ENCODE results near the gene C1orf56.
"Not testable (repeated sequence)": the region's sequence is repeated elsewhere in the genome, so short reads cannot be mapped to it uniquely, and the experiment has no call there.

Gene C1orf56

GRCh38 chr1:151060657-151061421 lies 13.3 kb downstream of the C1orf56 start:
- peak in 11 of 56 donors; percentile 2 to 36 (median 6) for DNase-seq

GRCh38 chr1:151061704-151062103 lies 14.2 kb downstream of the C1orf56 start:
- DNase-seq = no peak

DNA sequence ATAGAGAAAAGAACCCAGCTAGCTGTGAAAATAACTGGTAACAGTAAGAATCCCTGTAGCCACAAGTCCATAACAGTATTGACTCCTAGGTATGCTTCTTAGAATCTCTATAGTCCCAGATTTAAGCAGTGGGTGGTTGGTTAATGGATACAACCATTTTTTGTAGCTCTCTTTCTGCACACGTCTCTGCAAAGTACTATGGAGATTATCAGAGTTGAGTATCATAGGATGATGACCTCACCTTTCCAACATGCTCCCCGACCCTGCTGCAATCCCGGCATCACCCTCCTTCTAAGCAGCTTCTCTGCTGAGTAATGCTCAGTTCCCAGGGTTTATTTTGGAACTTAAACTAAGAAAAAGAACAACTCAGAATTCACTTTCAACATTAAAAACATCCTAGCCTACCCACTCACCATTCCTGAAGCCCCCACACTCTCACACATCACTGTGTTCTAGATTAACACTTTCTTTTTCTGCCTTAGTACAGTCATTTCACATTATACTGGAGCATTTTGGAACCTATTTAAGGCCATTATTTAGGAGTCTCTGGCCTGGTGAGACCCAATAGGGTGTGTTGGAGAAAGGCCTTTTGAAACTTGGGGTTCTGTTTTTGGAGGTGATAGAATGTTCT lies 15.3 kb downstream of the C1orf56 start:
- DNase-seq = peak in 9 of 56 donors; percentile 5 to 37 (median 13)

DNA sequence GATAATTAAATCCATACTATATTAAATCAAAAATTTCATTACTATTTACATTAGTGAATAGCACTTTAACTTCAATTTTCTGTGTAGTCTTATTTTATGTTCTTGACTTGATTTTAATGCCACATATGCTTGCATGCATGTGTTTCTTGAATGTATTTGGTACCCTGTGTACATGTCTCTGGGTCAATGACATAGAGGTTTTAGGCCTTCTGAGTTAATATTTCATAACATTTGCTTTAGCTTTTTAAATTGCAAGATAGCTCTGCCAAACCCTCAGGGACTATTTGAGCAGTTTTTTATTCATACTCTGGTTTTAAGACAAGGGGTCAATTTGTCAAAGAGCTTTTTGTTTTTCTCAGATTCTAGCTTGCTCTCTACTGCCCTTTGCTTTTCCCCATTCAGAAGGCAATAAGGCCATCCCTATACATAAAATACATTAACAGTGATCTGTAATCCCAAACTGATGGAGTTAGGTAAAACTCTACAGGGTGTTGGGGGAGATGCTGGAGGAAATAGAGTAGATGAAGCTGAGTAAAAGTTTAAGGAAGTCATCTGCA lies 17.6 kb downstream of the C1orf56 start:
- DNase-seq = no peak

- no peak for DNase-seq
Observed at GRCh38 chr1:151067185-151067584, 19.6 kb downstream of the C1orf56 start.

GRCh38 chr1:151069103-151069486 lies 21.5 kb downstream of the C1orf56 start:
- DNase-seq = no peak

- peak in 55 of 56 donors; percentile 49 to 96 (median 87) for DNase-seq
Observed at GRCh38 chr1:151070474-151071276, 23.1 kb downstream of the C1orf56 start, which contains the start of gene GABPB2. GABPB2 (plus strand) TSS chr1:151070761; CDS start chr1:151088190, 17,429 bp downstream.

GRCh38 chr1:151072224-151072623 lies 24.7 kb downstream of the C1orf56 start:
- no peak for DNase-seq

GRCh38 chr1:151085953-151086559 lies 38.5 kb downstream of the C1orf56 start:
- no peak for DNase-seq

DNA sequence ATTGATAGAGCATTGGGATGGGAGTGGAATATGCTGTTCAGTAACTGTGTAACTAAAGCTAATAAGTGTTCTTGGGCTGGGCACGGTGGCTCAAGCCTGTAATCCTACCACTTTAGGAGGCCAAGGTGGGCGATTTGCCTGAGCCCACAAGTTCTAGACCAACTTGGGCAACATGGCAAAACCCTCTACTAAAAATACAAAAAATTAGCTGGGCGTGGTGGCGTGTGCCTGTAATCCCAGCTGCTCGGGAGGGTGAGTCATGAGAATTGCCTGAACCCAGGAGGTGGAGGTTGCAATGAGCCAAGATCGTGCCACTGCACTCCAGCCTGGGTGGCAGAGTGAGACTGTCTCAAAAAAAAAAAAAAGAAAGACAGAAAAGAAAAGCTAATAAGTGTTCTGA lies 49.9 kb downstream of the C1orf56 start:
- DNase-seq = not testable (repeated sequence)

DNA sequence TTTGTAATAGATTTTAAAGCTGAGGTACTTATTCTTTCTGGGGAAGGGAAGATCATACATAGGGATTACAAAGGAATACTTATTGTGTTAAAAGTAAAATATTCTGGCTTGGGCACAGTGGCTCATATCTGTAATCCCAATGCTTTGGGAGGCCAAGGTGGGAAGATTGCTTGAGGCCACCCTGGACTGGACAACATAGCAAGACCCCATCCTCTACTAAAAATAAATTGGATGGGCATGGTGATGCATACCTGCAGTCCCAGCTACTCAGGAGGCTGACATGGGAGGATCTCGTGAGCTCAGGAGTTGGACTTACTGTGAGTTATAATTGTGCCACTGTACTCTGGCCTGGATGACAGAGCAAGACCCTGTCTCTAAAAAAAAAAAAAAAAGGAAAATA lies 50.6 kb downstream of the C1orf56 start:
- no peak for DNase-seq

Measured in nucleus accumbens (tissue), 56 donors.